ENCODE measurements around the gene CAMK2B.

CAMK2B gene

GRCh38 chr7:44329888-44330287 is 4.5 kb upstream of the CAMK2B start:
- DNase-seq (ENCODE audit: low read depth): no peak

- DNase-seq (ENCODE audit: low read depth): no peak
Observed at GRCh38 chr7:44329081-44329480, 3.7 kb upstream of the CAMK2B start.

- no peak for DNase-seq (ENCODE audit: low read depth)
Observed at GRCh38 chr7:44327981-44328380, 2.6 kb upstream of the CAMK2B start.

- DNase-seq (ENCODE audit: low read depth): no peak
Observed at GRCh38 chr7:44326261-44327125, 1.1 kb upstream of the CAMK2B start.

GRCh38 chr7:44325811-44326241 is 432 bp upstream of the CAMK2B start:
- no peak for DNase-seq (ENCODE audit: low read depth)

GRCh38 chr7:44324481-44325200 is 753 bp downstream of the CAMK2B start:
- DNase-seq (ENCODE audit: low read depth): no peak

- DNase-seq (ENCODE audit: low read depth): no peak
Observed at GRCh38 chr7:44324204-44324480, 1.3 kb downstream of the CAMK2B start.

GRCh38 chr7:44323381-44324203 is 1.8 kb downstream of the CAMK2B start:
- no peak for DNase-seq (ENCODE audit: low read depth)

- no peak for DNase-seq (ENCODE audit: low read depth)
Observed at GRCh38 chr7:44322631-44323363, 2.6 kb downstream of the CAMK2B start.

GRCh38 chr7:44321796-44322195 is 3.6 kb downstream of the CAMK2B start:
- no peak for DNase-seq (ENCODE audit: low read depth)

- DNase-seq (ENCODE audit: low read depth): no peak
Observed at GRCh38 chr7:44320794-44321371, 4.5 kb downstream of the CAMK2B start.

- no peak for DNase-seq (ENCODE audit: low read depth)
Observed at GRCh38 chr7:44320141-44320540, 5.3 kb downstream of the CAMK2B start.

- no peak for DNase-seq (ENCODE audit: low read depth)
Observed at GRCh38 chr7:44318332-44318731, 7.1 kb downstream of the CAMK2B start.

- DNase-seq (ENCODE audit: low read depth): no peak
Observed at GRCh38 chr7:44315301-44315903, 10.0 kb downstream of the CAMK2B start.

GRCh38 chr7:44313621-44314031 is 11.8 kb downstream of the CAMK2B start:
- no peak for DNase-seq (ENCODE audit: low read depth)

- DNase-seq (ENCODE audit: low read depth): no peak
Observed at GRCh38 chr7:44313016-44313415, 12.4 kb downstream of the CAMK2B start.

- no peak for DNase-seq (ENCODE audit: low read depth)
Observed at GRCh38 chr7:44311561-44312495, 13.6 kb downstream of the CAMK2B start.

GRCh38 chr7:44310221-44310848 is 15.1 kb downstream of the CAMK2B start:
- DNase-seq (ENCODE audit: low read depth): no peak

- DNase-seq (ENCODE audit: low read depth): no peak
Observed at GRCh38 chr7:44309271-44310091, 15.9 kb downstream of the CAMK2B start.
